Lung (tissue), 12 donors: ENCODE data around the gene DHRS7C. TPM values are rescaled to one million over a fixed set of nuclear protein-coding genes. Genes with fewer than 3 reads are reported as not detected.

Source experiments
- ATAC-seq: fragments of 200-7000 bp; cut with Tn5 transposase; one replicate; pipeline ENCODE4 v1.9.1; 2020; ENCODE audit warnings: moderate number of reproducible peaks; ENCODE audit not compliant: insufficient read depth, low FRiP score
- DNase-seq, 3 donors: peaks; one replicate each; pipeline ENCODE4 v3.0.0-alpha.2; 2013 to 2017
- H3K27ac ChIP-seq, 2 donors: one replicate each; pipeline ENCODE4 v1.5.1; 2013; ENCODE audit warnings: mild to moderate bottlenecking in 2 of 2, moderate library complexity in 2 of 2, control low read depth in 1 of 2, inconsistent platforms in 1 of 2, low read depth in 1 of 2, low read length in 1 of 2
- H3K27me3 ChIP-seq, 3 donors: one replicate each; pipeline ENCODE4 v1.5.1; 2013; ENCODE audit warnings: low read length in 2 of 3; ENCODE audit not compliant: control insufficient read depth in 3 of 3, insufficient read depth in 3 of 3
- H3K36me3 ChIP-seq, 4 donors: one replicate each; pipeline ENCODE4 v1.5.1; 2013; ENCODE audit warnings: low read length in 4 of 4, mild to moderate bottlenecking in 1 of 4, moderate library complexity in 1 of 4; ENCODE audit not compliant: control insufficient read depth in 4 of 4, insufficient read depth in 4 of 4
- H3K4me1 ChIP-seq, 5 donors: one replicate each; pipeline ENCODE4 v1.5.1; 2013; ENCODE audit warnings: low read length in 5 of 5, mild to moderate bottlenecking in 2 of 5, moderate library complexity in 1 of 5; ENCODE audit not compliant: control insufficient read depth in 5 of 5, insufficient read depth in 5 of 5
- H3K4me3 ChIP-seq: one replicate; pipeline ENCODE4 v1.5.1; 2013; ENCODE audit warnings: mild to moderate bottlenecking, control low read depth, moderate library complexity
- H3K9ac ChIP-seq, 2 donors: one replicate each; pipeline ENCODE4 v1.5.1; 2013; ENCODE audit warnings: low read length in 2 of 2, control low read depth in 1 of 2; ENCODE audit not compliant: insufficient read depth in 1 of 2
- H3K9me3 ChIP-seq, 4 donors: one replicate each; pipeline ENCODE4 v1.5.1; 2013; ENCODE audit warnings: low read length in 3 of 4, mild to moderate bottlenecking in 1 of 4, moderate library complexity in 1 of 4; ENCODE audit not compliant: control insufficient read depth in 4 of 4, insufficient read depth in 3 of 4
- CTCF ChIP-seq: IDR thresholded peaks from 2 replicates; pipeline ENCODE4 v1.5.1; 2012; ENCODE audit warnings: mild to moderate bottlenecking; ENCODE audit errors: control extremely low read depth, extremely low read depth
- WGBS, 2 donors: extraction: QIAGEN DNeasy Blood & Tissue Kit; methylation state at CpG; one replicate each; pipeline ENCODE4 v1.1.7; 2013; 5-methylcytosine and 5-hydroxymethylcytosine counted together
- polyA plus RNA-seq, 2 donors: library from polyadenylated mRNA; stranded (reverse); fragments of 200-250 nt; gene quantifications; one replicate each; pipeline ENCODE4 v1.2.1, GENCODE V29; 2013
- total RNA-seq, 2 donors: library from RNA; depleted of rRNA in 1 of 2; stranded (reverse); fragments of >200 nt in 1 of 2; gene quantifications; one replicate each; pipeline ENCODE4 v1.2.1, GENCODE V29; 2014 to 2021
- donor health status: control.
- donor health status: control.
- donor health status: Bipolar disorder and iron deficiency.
- donor health status: healthy.
- donor health status: DM: yes; HTN: yes; CAD: no.

The DHRS7C gene
- total and polyA plus RNA-seq, 4 donors = not detected

GRCh38 chr17:9776911-9777310 lies 14.5 kb downstream of the DHRS7C start:
- Histone ChIP-seq H3K9me3 (peaks cover 0 to 9% (median 0%) of the 10 kb centered on the region in 4 donors), H3K27me3 (peaks cover 0 to 2% (median 0%) of the 10 kb centered on the region in 3 donors), H3K4me1 (no peaks in the 10 kb centered on the region), H3K4me3 (no peak overlapping the region), H3K36me3 (no peaks in the 10 kb centered on the region), H3K27ac (no peak overlapping the region), H3K9ac (no peak overlapping the region)
- DNase-seq = no peak
- no peak for TF ChIP-seq CTCF
- WGBS, 2 donors = 91 to 96% methylated on average over 9 of the region's 9 CpGs
- no peak for ATAC-seq

- no peak overlapping the region for H3K27ac ChIP-seq
- ATAC-seq = no peak
- H3K9me3 ChIP-seq = peaks cover 0 to 9% (median 0%) of the 10 kb centered on the region in 4 donors
- 74 to 81% methylated on average over 19 of the region's 19 CpGs for WGBS, 2 donors
- TF ChIP-seq CTCF = no peak
- H3K4me3 ChIP-seq = no peak overlapping the region
- no peaks in the 10 kb centered on the region for H3K4me1 ChIP-seq
- DNase-seq = no peak
- H3K27me3 ChIP-seq = no peaks in the 10 kb centered on the region
- no peaks in the 10 kb centered on the region for H3K36me3 ChIP-seq
- no peak overlapping the region for H3K9ac ChIP-seq
These were observed 18.7 kb downstream of the DHRS7C start for GRCh38 chr17:9772658-9773057.

- Histone ChIP-seq H3K27me3 (peaks cover 0 to 2% (median 2%) of the 10 kb centered on the region in 3 donors), H3K9me3 (peaks cover 0 to 6% (median 0%) of the 10 kb centered on the region in 4 donors), H3K4me1 (no peaks in the 10 kb centered on the region), H3K36me3 (no peaks in the 10 kb centered on the region), H3K27ac (no peak overlapping the region), H3K4me3 (no peak overlapping the region), H3K9ac (no peak overlapping the region)
- DNase-seq (no peak), ATAC-seq (no peak)
- no peak for TF ChIP-seq CTCF
- WGBS, 2 donors = 93% methylated on average over 27 of the region's 27 CpGs
These were observed 19.9 kb downstream of the DHRS7C start for GRCh38 chr17:9771465-9771864.

GRCh38 chr17:9769036-9769695 lies 22.2 kb downstream of the DHRS7C start:
- Histone ChIP-seq H3K36me3 (no peaks in the 10 kb centered on the region), H3K27me3 (peaks cover 0 to 8% (median 2%) of the 10 kb centered on the region in 3 donors), H3K9ac (no peak overlapping the region), H3K4me3 (no peak overlapping the region), H3K9me3 (no peaks in the 10 kb centered on the region), H3K27ac (no peak overlapping the region), H3K4me1 (no peaks in the 10 kb centered on the region)
- ATAC-seq (no peak), DNase-seq (no peak)
- 82 to 88% methylated on average over 15 of the region's 15 CpGs for WGBS, 2 donors
- no peak for TF ChIP-seq CTCF
